GM20000 (cell line): ENCODE results near the gene YPEL1.
"Not testable (repeated sequence)": the region's sequence is repeated elsewhere in the genome, so short reads cannot be mapped to it uniquely, and the experiment has no call there.

Experiments
- DNase-seq: peaks from one replicate; pipeline ENCODE4 v3.0.0; 2012; ENCODE audit warnings: low spot score
- CTCF ChIP-seq: IDR thresholded peaks from 2 replicates; pipeline ENCODE4 v1.5.1; 2012; ENCODE audit warnings: mild to moderate bottlenecking, control low read depth; ENCODE audit errors: extremely low read depth, missing control alignments

YPEL1 gene

GRCh38 chr22:21682385-21683175 lies 53.0 kb downstream of the YPEL1 start:
- DNase-seq, result no peak
- no peak for TF ChIP-seq CTCF

GRCh38 chr22:21681566-21682370 lies 53.8 kb downstream of the YPEL1 start:
- TF ChIP-seq CTCF, result no peak

GRCh38 chr22:21680830-21681565 lies 54.6 kb downstream of the YPEL1 start:
- TF ChIP-seq CTCF, result no peak

More at GRCh38 chr22:21681566-21682370, 53.8 kb downstream of the YPEL1 start:
- no peak for DNase-seq

GRCh38 chr22:21679383-21679782 lies 56.2 kb downstream of the YPEL1 start:
- TF ChIP-seq CTCF, result no peak
- DNase-seq, result no peak

More at GRCh38 chr22:21680830-21681565, 54.6 kb downstream of the YPEL1 start:
- no peak for DNase-seq

- DNase-seq, result not testable (repeated sequence)
Observed at GRCh38 chr22:21678842-21679241, 56.8 kb downstream of the YPEL1 start.

- no peak for TF ChIP-seq CTCF
- DNase-seq, result no peak
Observed at GRCh38 chr22:21677606-21678443, 57.8 kb downstream of the YPEL1 start.

- no peak for TF ChIP-seq CTCF
Observed at GRCh38 chr22:21674638-21675245, 60.9 kb downstream of the YPEL1 start.

More at GRCh38 chr22:21674638-21675245, 60.9 kb downstream of the YPEL1 start:
- DNase-seq, result no peak
